Peyer's patch (tissue), 4 donors: Measurements from ENCODE around the gene SLC4A11.
A peak's percentile ranks its signal among the peaks of the same experiment; 100 is the strongest.

Experiments used
- CTCF ChIP-seq, 6 experiments: fragments of 450-650 bp in 4 of 6; fragments of 200-600 bp in 2 of 6; sonication (generic) in 1 of 6; IDR thresholded peaks; one replicate each; pipeline ENCODE4 v1.5.1; 2017 to 2019; ENCODE audit warnings: antibody characterized with exemption in 6 of 6, mild to moderate bottlenecking in 3 of 6, moderate library complexity in 1 of 6
- POLR2A ChIP-seq, 2 donors: fragments of 450-650 bp; IDR thresholded peaks; one replicate each; pipeline ENCODE4 v1.5.1; 2017; ENCODE audit warnings: antibody characterized with exemption in 2 of 2, mild to moderate bottlenecking in 2 of 2, moderate library complexity in 2 of 2

DNA sequence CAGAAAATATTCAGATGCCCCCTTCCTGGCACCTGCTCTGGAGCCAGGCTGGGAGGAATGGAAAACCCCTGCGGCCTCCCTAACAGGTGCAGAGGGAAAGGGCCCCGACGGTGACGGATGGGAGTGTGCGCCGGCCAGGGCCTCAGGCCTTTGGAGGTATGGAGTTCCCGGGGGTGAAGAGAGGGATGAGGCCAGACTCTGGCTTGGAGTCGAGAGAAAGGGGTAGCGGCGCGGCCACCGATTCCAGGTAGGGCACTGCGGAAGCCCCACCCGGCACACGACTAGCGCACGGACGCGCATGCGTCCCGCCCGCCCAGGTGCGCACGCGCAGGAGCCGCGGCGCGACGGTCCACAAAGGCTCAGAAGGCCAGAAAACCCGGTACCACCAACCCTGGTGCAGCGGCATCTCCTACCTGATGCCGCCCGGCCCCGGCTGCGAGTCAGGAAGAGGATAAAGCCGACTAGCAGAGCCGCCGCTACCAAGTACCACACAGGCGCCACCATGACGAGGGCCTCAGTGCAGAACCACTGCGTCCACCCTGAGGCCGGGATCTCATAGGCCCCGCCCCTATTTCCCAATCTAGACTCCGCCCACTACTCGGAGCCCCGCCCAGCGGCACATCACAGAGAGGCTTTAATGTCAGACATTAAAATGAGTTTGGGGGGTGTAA lies 34.7 kb downstream of the SLC4A11 start, which contains the start of gene DDRGK1:
- no peak for TF ChIP-seq CTCF (IDR thresholded peaks at IDR 0.05)
- TF ChIP-seq POLR2A (IDR thresholded peaks at IDR 0.05), result peak; percentile 68 to 80
